CD4-positive, alpha-beta T cell treated with Interferon alpha-2 for 1 hour (primary cell): ENCODE results near the gene MEIS2.
"Not testable (repeated sequence)": the region's sequence is repeated elsewhere in the genome, so short reads cannot be mapped to it uniquely, and the experiment has no call there.

Source experiments
- DNase-seq, 2 donors: peaks; one replicate each; pipeline ENCODE4 v3.0.0-alpha.2; 2020 to 2022

MEIS2 gene

GRCh38 chr15:37004373-37004869 lies 95.9 kb downstream of the MEIS2 start:
- DNase-seq = no peak

- DNase-seq = no peak
Measured at GRCh38 chr15:37002041-37002672, 98.2 kb downstream of the MEIS2 start.

GRCh38 chr15:37001417-37001816 lies 98.9 kb downstream of the MEIS2 start:
- no peak for DNase-seq

- DNase-seq = no peak
Measured at GRCh38 chr15:36999778-37000177, 100.6 kb downstream of the MEIS2 start.

GRCh38 chr15:36996538-36997181 lies 103.7 kb downstream of the MEIS2 start:
- no peak for DNase-seq

GRCh38 chr15:36996121-36996520 lies 104.2 kb downstream of the MEIS2 start:
- no peak for DNase-seq

- DNase-seq = no peak
Measured at GRCh38 chr15:36994790-36995189, 105.6 kb downstream of the MEIS2 start.

GRCh38 chr15:36992454-36992853 lies 107.9 kb downstream of the MEIS2 start:
- no peak for DNase-seq

- DNase-seq = no peak
Measured at GRCh38 chr15:36988947-36989346, 111.4 kb downstream of the MEIS2 start.

- no peak for DNase-seq
Measured at GRCh38 chr15:36982430-36982829, 117.9 kb downstream of the MEIS2 start.

GRCh38 chr15:36980281-36980680 lies 120.1 kb downstream of the MEIS2 start:
- not testable (repeated sequence) for DNase-seq

- DNase-seq = no peak
Measured at GRCh38 chr15:36978625-36979024, 121.7 kb downstream of the MEIS2 start.

GRCh38 chr15:36978126-36978525 lies 122.2 kb downstream of the MEIS2 start:
- no peak for DNase-seq

- no peak for DNase-seq
Measured at GRCh38 chr15:36977659-36978058, 122.7 kb downstream of the MEIS2 start.

- no peak for DNase-seq
Measured at GRCh38 chr15:36972704-36973103, 127.6 kb downstream of the MEIS2 start.

GRCh38 chr15:36970522-36970921 lies 129.8 kb downstream of the MEIS2 start:
- DNase-seq = no peak

- DNase-seq = no peak
Measured at GRCh38 chr15:36967929-36968328, 132.4 kb downstream of the MEIS2 start.

- DNase-seq = no peak
Measured at GRCh38 chr15:36966708-36967107, 133.6 kb downstream of the MEIS2 start.

- DNase-seq = no peak
Measured at GRCh38 chr15:36965570-36966342, 134.6 kb downstream of the MEIS2 start.

GRCh38 chr15:36964626-36965025 lies 135.7 kb downstream of the MEIS2 start:
- no peak for DNase-seq

- no peak for DNase-seq
Measured at GRCh38 chr15:36961956-36962355, 138.4 kb downstream of the MEIS2 start.

GRCh38 chr15:36960947-36961227 lies 139.5 kb downstream of the MEIS2 start:
- DNase-seq = no peak

GRCh38 chr15:36960179-36960946 lies 140.0 kb downstream of the MEIS2 start:
- no peak for DNase-seq
